ENCODE measurements around the gene FMN1.

DNA sequence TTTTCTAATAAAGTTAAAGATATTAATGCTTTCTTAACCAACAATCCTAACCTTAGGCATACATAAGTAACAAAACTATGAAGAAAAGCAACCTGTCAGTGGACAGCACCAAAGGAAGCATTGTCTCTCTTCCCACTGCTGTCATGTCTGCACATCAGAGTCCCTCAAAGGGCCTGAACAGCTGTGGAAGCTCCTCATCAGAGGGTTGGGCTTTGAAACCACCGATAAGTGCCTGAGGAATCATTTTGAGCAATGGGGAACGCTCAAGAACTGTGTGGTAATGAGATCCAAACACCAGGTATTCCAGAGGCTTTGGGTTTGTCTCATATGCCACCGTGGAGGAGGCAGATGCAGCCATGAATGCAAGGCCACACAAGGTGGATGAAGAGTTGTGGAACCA is 182.5 kb downstream of the FMN1 start:
- no peak for TF ChIP-seq POLR2A (IDR thresholded peaks at IDR 0.05)
- TF ChIP-seq, protein P1, sequence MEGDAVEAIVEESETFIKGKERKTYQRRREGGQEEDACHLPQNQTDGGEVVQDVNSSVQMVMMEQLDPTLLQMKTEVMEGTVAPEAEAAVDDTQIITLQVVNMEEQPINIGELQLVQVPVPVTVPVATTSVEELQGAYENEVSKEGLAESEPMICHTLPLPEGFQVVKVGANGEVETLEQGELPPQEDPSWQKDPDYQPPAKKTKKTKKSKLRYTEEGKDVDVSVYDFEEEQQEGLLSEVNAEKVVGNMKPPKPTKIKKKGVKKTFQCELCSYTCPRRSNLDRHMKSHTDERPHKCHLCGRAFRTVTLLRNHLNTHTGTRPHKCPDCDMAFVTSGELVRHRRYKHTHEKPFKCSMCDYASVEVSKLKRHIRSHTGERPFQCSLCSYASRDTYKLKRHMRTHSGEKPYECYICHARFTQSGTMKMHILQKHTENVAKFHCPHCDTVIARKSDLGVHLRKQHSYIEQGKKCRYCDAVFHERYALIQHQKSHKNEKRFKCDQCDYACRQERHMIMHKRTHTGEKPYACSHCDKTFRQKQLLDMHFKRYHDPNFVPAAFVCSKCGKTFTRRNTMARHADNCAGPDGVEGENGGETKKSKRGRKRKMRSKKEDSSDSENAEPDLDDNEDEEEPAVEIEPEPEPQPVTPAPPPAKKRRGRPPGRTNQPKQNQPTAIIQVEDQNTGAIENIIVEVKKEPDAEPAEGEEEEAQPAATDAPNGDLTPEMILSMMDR (IDR thresholded peaks at IDR 0.05): no peak

All from esophagus squamous epithelium (tissue), 4 donors.